Measurements from ENCODE around the gene DDX59. TPM values are rescaled to one million over a fixed set of nuclear protein-coding genes. Genes with fewer than 3 reads are reported as not detected.
A peak's percentile ranks its signal among the peaks of the same experiment; 100 is the strongest.

The DDX59 gene
- total RNA-seq, 1 donor from 2014 or later, result 25.3 TPM

DNA sequence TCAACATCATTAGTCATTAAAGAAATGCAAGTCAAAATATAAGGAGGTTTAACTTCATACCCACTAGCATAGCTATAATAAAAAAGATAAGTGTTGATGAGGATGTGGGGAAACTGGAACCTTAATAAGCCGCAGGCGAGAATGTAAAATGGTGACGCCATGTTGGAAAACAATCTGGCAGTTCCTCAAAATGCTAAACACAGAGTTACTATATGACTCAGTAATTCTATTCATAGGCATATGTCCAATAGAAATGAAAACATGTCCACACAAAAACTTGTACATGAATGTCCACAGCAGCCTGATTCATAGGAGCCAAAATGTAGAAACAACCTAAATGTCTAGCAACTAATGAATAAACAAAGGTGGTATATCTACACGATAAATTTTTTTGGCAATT lies 23.2 kb downstream of the DDX59 start:
- Mint-ChIP-seq H3K4me1 (no peaks in the 10 kb centered on the region), H3K27ac (no peak overlapping the region), H3K4me3 (no peak overlapping the region), H3K9me3 (no peaks in the 10 kb centered on the region), H3K36me3 (peaks cover 24% of the 10 kb centered on the region), H3K27me3 (ENCODE audit: low read depth) (no peaks in the 10 kb centered on the region)
- no peak for TF ChIP-seq CTCF (IDR thresholded peaks at IDR 0.05; ENCODE audit: unreplicated experiment)
- DNase-seq (ENCODE audit: low spot score in 2 of 2, unreplicated experiment in 2 of 2), result no peak

GRCh38 chr1:200644021-200644420 lies 25.7 kb downstream of the DDX59 start:
- Mint-ChIP-seq H3K4me3 (no peak overlapping the region), H3K4me1 (peaks cover 12% of the 10 kb centered on the region), H3K27ac (no peak overlapping the region), H3K27me3 (ENCODE audit: low read depth) (no peaks in the 10 kb centered on the region), H3K36me3 (peaks cover 26% of the 10 kb centered on the region), H3K9me3 (no peaks in the 10 kb centered on the region)
- DNase-seq (ENCODE audit: low spot score in 2 of 2, unreplicated experiment in 2 of 2), result no peak
- TF ChIP-seq CTCF (IDR thresholded peaks at IDR 0.05; ENCODE audit: unreplicated experiment), result no peak

- peak overlapping the region; percentile 2 for H3K27ac Mint-ChIP-seq
- DNase-seq (ENCODE audit: low spot score in 2 of 2, unreplicated experiment in 2 of 2), result no peak
- H3K4me3 Mint-ChIP-seq, result no peak overlapping the region
- no peaks in the 10 kb centered on the region for H3K9me3 Mint-ChIP-seq
- no peaks in the 10 kb centered on the region for H3K27me3 Mint-ChIP-seq (ENCODE audit: low read depth)
- H3K36me3 Mint-ChIP-seq, result peaks cover 26% of the 10 kb centered on the region
- H3K4me1 Mint-ChIP-seq, result peaks cover 13% of the 10 kb centered on the region
- TF ChIP-seq CTCF (IDR thresholded peaks at IDR 0.05; ENCODE audit: unreplicated experiment), result no peak
These were observed 27.2 kb downstream of the DDX59 start for GRCh38 chr1:200642481-200642880.

- Mint-ChIP-seq H3K4me1 (peaks cover 13% of the 10 kb centered on the region), H3K27ac (peak overlapping the region; percentile 59)
These were observed 28.7 kb downstream of the DDX59 start for GRCh38 chr1:200640963-200641401.

DNA sequence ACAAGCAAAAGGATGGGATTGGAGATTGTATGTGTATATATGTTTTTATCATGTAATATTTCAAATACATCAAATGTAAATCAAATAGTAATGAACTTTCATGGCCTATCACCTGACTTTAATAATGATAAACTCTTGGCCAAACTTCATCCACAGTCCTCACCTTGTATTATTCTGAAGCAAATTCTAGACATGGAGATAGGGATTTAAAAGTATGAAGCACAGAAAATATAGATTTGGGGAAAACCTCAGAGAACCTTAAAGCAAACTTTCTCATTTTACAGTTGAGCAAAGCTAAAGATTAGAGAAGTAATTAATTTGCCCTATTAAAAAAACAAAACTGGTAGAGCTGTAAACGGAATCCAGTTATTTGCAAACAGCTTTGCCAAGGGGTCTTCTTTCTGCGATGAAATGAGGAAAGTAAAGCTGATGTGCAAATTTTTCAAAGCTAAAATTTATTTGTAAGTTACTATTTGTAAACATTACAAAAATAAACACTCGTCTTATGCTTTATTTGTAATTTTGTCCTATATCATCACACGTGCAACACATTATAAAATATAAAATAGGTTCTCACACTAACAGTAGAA lies 29.2 kb downstream of the DDX59 start:
- no peaks in the 10 kb centered on the region for H3K27me3 Mint-ChIP-seq (ENCODE audit: low read depth)
- no peak for DNase-seq (ENCODE audit: low spot score in 2 of 2, unreplicated experiment in 2 of 2)
- peaks cover 14% of the 10 kb centered on the region for H3K36me3 Mint-ChIP-seq
- TF ChIP-seq CTCF (IDR thresholded peaks at IDR 0.05; ENCODE audit: unreplicated experiment), result no peak
- H3K4me3 Mint-ChIP-seq, result no peak overlapping the region
- H3K9me3 Mint-ChIP-seq, result no peaks in the 10 kb centered on the region
- H3K27ac Mint-ChIP-seq, result peak overlapping the region; percentile 59
- H3K4me1 Mint-ChIP-seq, result peaks cover 13% of the 10 kb centered on the region

More at GRCh38 chr1:200640963-200641401, 28.7 kb downstream of the DDX59 start:
- no peak for DNase-seq (ENCODE audit: low spot score in 2 of 2, unreplicated experiment in 2 of 2)
- no peak overlapping the region for H3K4me3 Mint-ChIP-seq
- no peaks in the 10 kb centered on the region for H3K9me3 Mint-ChIP-seq
- H3K36me3 Mint-ChIP-seq, result peaks cover 14% of the 10 kb centered on the region
- H3K27me3 Mint-ChIP-seq (ENCODE audit: low read depth), result no peaks in the 10 kb centered on the region
- no peak for TF ChIP-seq CTCF (IDR thresholded peaks at IDR 0.05; ENCODE audit: unreplicated experiment)
